ENCODE data around the gene H2AZ2.
A peak's percentile ranks its signal among the peaks of the same experiment; 100 is the strongest.
"Not testable (repeated sequence)": the region's sequence is repeated elsewhere in the genome, so short reads cannot be mapped to it uniquely, and the experiment has no call there.

Gene H2AZ2

GRCh38 chr7:44870336-44870735, 22.4 kb upstream of the H2AZ2 start:
- DNase-seq, result not testable (repeated sequence)

- peak; percentile 24 for DNase-seq
These were observed 19.4 kb upstream of the H2AZ2 start for GRCh38 chr7:44867073-44867995.

- not testable (repeated sequence) for DNase-seq
These were observed 14.1 kb upstream of the H2AZ2 start for GRCh38 chr7:44861949-44862348.

GRCh38 chr7:44858161-44858560, 10.3 kb upstream of the H2AZ2 start:
- no peak for DNase-seq

GRCh38 chr7:44854644-44855364, 6.9 kb upstream of the H2AZ2 start:
- DNase-seq, result no peak

- no peak for DNase-seq
These were observed 5.5 kb upstream of the H2AZ2 start for GRCh38 chr7:44853391-44853790.

GRCh38 chr7:44852590-44852989, 4.7 kb upstream of the H2AZ2 start:
- DNase-seq, result no peak

- no peak for DNase-seq
These were observed 2.1 kb upstream of the H2AZ2 start for GRCh38 chr7:44849885-44850544.

- DNase-seq, result no peak
These were observed 1.5 kb upstream of the H2AZ2 start for GRCh38 chr7:44849259-44849884.

- DNase-seq, result peak; percentile 88
These were observed 373 bp downstream of the H2AZ2 start for GRCh38 chr7:44847509-44847919.

GRCh38 chr7:44846816-44847508, 925 bp downstream of the H2AZ2 start:
- no peak for DNase-seq

GRCh38 chr7:44846390-44846789, 1.5 kb downstream of the H2AZ2 start:
- DNase-seq, result peak; percentile 21

- no peak for DNase-seq
These were observed 2.4 kb downstream of the H2AZ2 start for GRCh38 chr7:44845451-44845850.

GRCh38 chr7:44843440-44843839, 4.4 kb downstream of the H2AZ2 start:
- DNase-seq, result not testable (repeated sequence)

GRCh38 chr7:44842675-44843074, 5.2 kb downstream of the H2AZ2 start:
- DNase-seq, result not testable (repeated sequence)

- no peak for DNase-seq
These were observed 9.1 kb downstream of the H2AZ2 start for GRCh38 chr7:44838751-44839150.

- DNase-seq, result no peak
These were observed 20.3 kb downstream of the H2AZ2 start for GRCh38 chr7:44827567-44827966.

- no peak for DNase-seq
These were observed 22.9 kb downstream of the H2AZ2 start for GRCh38 chr7:44824894-44825526.

GRCh38 chr7:44823255-44823781, 24.6 kb downstream of the H2AZ2 start:
- no peak for DNase-seq

- DNase-seq, result no peak
These were observed 28.6 kb downstream of the H2AZ2 start for GRCh38 chr7:44819292-44819691.

GRCh38 chr7:44814919-44815318, 33.0 kb downstream of the H2AZ2 start:
- no peak for DNase-seq

GRCh38 chr7:44811571-44811970, 36.3 kb downstream of the H2AZ2 start:
- DNase-seq, result no peak
